HG02885 (cell line): ENCODE data around the gene SMAP1.
A peak's percentile ranks its signal among the peaks of the same experiment; 100 is the strongest.

Source experiments
- ATAC-seq: cut with Tn5 transposase; IDR thresholded peaks from one replicate; pipeline ENCODE4 v1.9.1; 2021; ENCODE audit warnings: mild to moderate bottlenecking; ENCODE audit not compliant: unreplicated experiment, poor library complexity

SMAP1 gene

GRCh38 chr6:70879496-70879895, 211.8 kb downstream of the SMAP1 start:
- ATAC-seq, result no peak

GRCh38 chr6:70884074-70884983, 216.6 kb downstream of the SMAP1 start:
- peak; percentile 88 for ATAC-seq

- ATAC-seq, result no peak
These were observed 218.4 kb downstream of the SMAP1 start for GRCh38 chr6:70886071-70886470.

GRCh38 chr6:70886661-70887060, 219.0 kb downstream of the SMAP1 start:
- ATAC-seq, result no peak

GRCh38 chr6:70889270-70889669, 221.6 kb downstream of the SMAP1 start:
- no peak for ATAC-seq

GRCh38 chr6:70894001-70894400, 226.3 kb downstream of the SMAP1 start:
- no peak for ATAC-seq

- no peak for ATAC-seq
These were observed 232.4 kb downstream of the SMAP1 start for GRCh38 chr6:70900047-70900446.

- no peak for ATAC-seq
These were observed 233.6 kb downstream of the SMAP1 start for GRCh38 chr6:70901324-70901723.

- ATAC-seq, result no peak
These were observed 236.2 kb downstream of the SMAP1 start for GRCh38 chr6:70903665-70904452.

GRCh38 chr6:70905742-70906141, 238.1 kb downstream of the SMAP1 start:
- ATAC-seq, result no peak
